Measurements from ENCODE around the gene USP4.
A peak's percentile ranks its signal among the peaks of the same experiment; 100 is the strongest.
"Not testable (repeated sequence)": the region's sequence is repeated elsewhere in the genome, so short reads cannot be mapped to it uniquely, and the experiment has no call there.

USP4 gene

GRCh38 chr3:49255718-49256511 lies 83.9 kb downstream of the USP4 start:
- Histone ChIP-seq H3K9ac (ENCODE audit: low read length) (no peak overlapping the region), H3K36me3 (ENCODE audit: control insufficient read depth, insufficient read depth, low read length) (no peaks in the 10 kb centered on the region), H3K27ac (ENCODE audit: low read depth, low read length) (peak overlapping the region; percentile 28), H3K27me3 (ENCODE audit: control insufficient read depth, insufficient read depth, low read length) (no peaks in the 10 kb centered on the region), H3K4me3 (ENCODE audit: low read length) (no peak overlapping the region), H3K4me1 (ENCODE audit: control insufficient read depth, insufficient read depth, low read length) (peaks cover 11% of the 10 kb centered on the region)

GRCh38 chr3:49255112-49255511 lies 84.7 kb downstream of the USP4 start:
- H3K4me1 ChIP-seq (ENCODE audit: control insufficient read depth, insufficient read depth, low read length): peaks cover 14% of the 10 kb centered on the region
- H3K36me3 ChIP-seq (ENCODE audit: control insufficient read depth, insufficient read depth, low read length): no peaks in the 10 kb centered on the region
- no peak overlapping the region for H3K9ac ChIP-seq (ENCODE audit: low read length)

GRCh38 chr3:49253512-49253911 lies 86.3 kb downstream of the USP4 start:
- Histone ChIP-seq H3K27ac (ENCODE audit: low read depth, low read length) (no peak overlapping the region), H3K27me3 (ENCODE audit: control insufficient read depth, insufficient read depth, low read length) (no peaks in the 10 kb centered on the region), H3K4me1 (ENCODE audit: control insufficient read depth, insufficient read depth, low read length) (peaks cover 14% of the 10 kb centered on the region), H3K36me3 (ENCODE audit: control insufficient read depth, insufficient read depth, low read length) (no peaks in the 10 kb centered on the region), H3K4me3 (ENCODE audit: low read length) (no peak overlapping the region), H3K9ac (ENCODE audit: low read length) (no peak overlapping the region)

More at GRCh38 chr3:49255112-49255511, 84.7 kb downstream of the USP4 start:
- no peak overlapping the region for H3K4me3 ChIP-seq (ENCODE audit: low read length)
- no peaks in the 10 kb centered on the region for H3K27me3 ChIP-seq (ENCODE audit: control insufficient read depth, insufficient read depth, low read length)
- H3K27ac ChIP-seq (ENCODE audit: low read depth, low read length): peak overlapping the region; percentile 38

- Histone ChIP-seq H3K27me3 (ENCODE audit: control insufficient read depth, insufficient read depth, low read length) (no peaks in the 10 kb centered on the region), H3K9ac (ENCODE audit: low read length) (no peak overlapping the region), H3K4me1 (ENCODE audit: control insufficient read depth, insufficient read depth, low read length) (peaks cover 3% of the 10 kb centered on the region), H3K27ac (ENCODE audit: low read depth, low read length) (peak overlapping the region; percentile 21), H3K36me3 (ENCODE audit: control insufficient read depth, insufficient read depth, low read length) (no peaks in the 10 kb centered on the region), H3K4me3 (ENCODE audit: low read length) (no peak overlapping the region)
Measured at GRCh38 chr3:49248840-49249227, 91.0 kb downstream of the USP4 start.

GRCh38 chr3:49244581-49245205 lies 95.2 kb downstream of the USP4 start:
- Histone ChIP-seq H3K36me3 (ENCODE audit: control insufficient read depth, insufficient read depth, low read length) (no peaks in the 10 kb centered on the region), H3K27ac (ENCODE audit: low read depth, low read length) (no peak overlapping the region), H3K4me3 (ENCODE audit: low read length) (no peak overlapping the region), H3K4me1 (ENCODE audit: control insufficient read depth, insufficient read depth, low read length) (no peaks in the 10 kb centered on the region), H3K9ac (ENCODE audit: low read length) (no peak overlapping the region), H3K27me3 (ENCODE audit: control insufficient read depth, insufficient read depth, low read length) (no peaks in the 10 kb centered on the region)

GRCh38 chr3:49240091-49240490 lies 99.8 kb downstream of the USP4 start:
- not testable (repeated sequence) for H3K27me3 ChIP-seq (ENCODE audit: control insufficient read depth, insufficient read depth, low read length); H3K4me1 ChIP-seq (ENCODE audit: control insufficient read depth, insufficient read depth, low read length); H3K27ac ChIP-seq (ENCODE audit: low read depth, low read length)

GRCh38 chr3:49238274-49239127 lies 101.4 kb downstream of the USP4 start:
- H3K27ac ChIP-seq (ENCODE audit: low read depth, low read length): peak overlapping the region; percentile 85
- peaks cover 2% of the 10 kb centered on the region for H3K4me1 ChIP-seq (ENCODE audit: control insufficient read depth, insufficient read depth, low read length)
- no peaks in the 10 kb centered on the region for H3K36me3 ChIP-seq (ENCODE audit: control insufficient read depth, insufficient read depth, low read length)
- H3K9ac ChIP-seq (ENCODE audit: low read length): no peak overlapping the region
- H3K4me3 ChIP-seq (ENCODE audit: low read length): no peak overlapping the region
- H3K27me3 ChIP-seq (ENCODE audit: control insufficient read depth, insufficient read depth, low read length): no peaks in the 10 kb centered on the region

More at GRCh38 chr3:49240091-49240490, 99.8 kb downstream of the USP4 start:
- not testable (repeated sequence) for H3K9ac ChIP-seq (ENCODE audit: low read length); H3K4me3 ChIP-seq (ENCODE audit: low read length); H3K36me3 ChIP-seq (ENCODE audit: control insufficient read depth, insufficient read depth, low read length)

GRCh38 chr3:49237344-49237743 lies 102.5 kb downstream of the USP4 start:
- no peak overlapping the region for H3K9ac ChIP-seq (ENCODE audit: low read length)
- no peak overlapping the region for H3K4me3 ChIP-seq (ENCODE audit: low read length)
- peaks cover 2% of the 10 kb centered on the region for H3K4me1 ChIP-seq (ENCODE audit: control insufficient read depth, insufficient read depth, low read length)
- peak overlapping the region; percentile 85 for H3K27ac ChIP-seq (ENCODE audit: low read depth, low read length)
- no peaks in the 10 kb centered on the region for H3K36me3 ChIP-seq (ENCODE audit: control insufficient read depth, insufficient read depth, low read length)
- H3K27me3 ChIP-seq (ENCODE audit: control insufficient read depth, insufficient read depth, low read length): no peaks in the 10 kb centered on the region

- H3K4me3 ChIP-seq (ENCODE audit: low read length): no peak overlapping the region
- H3K4me1 ChIP-seq (ENCODE audit: control insufficient read depth, insufficient read depth, low read length): peaks cover 2% of the 10 kb centered on the region
- no peaks in the 10 kb centered on the region for H3K36me3 ChIP-seq (ENCODE audit: control insufficient read depth, insufficient read depth, low read length)
- H3K9ac ChIP-seq (ENCODE audit: low read length): no peak overlapping the region
- no peaks in the 10 kb centered on the region for H3K27me3 ChIP-seq (ENCODE audit: control insufficient read depth, insufficient read depth, low read length)
- H3K27ac ChIP-seq (ENCODE audit: low read depth, low read length): no peak overlapping the region
Measured at GRCh38 chr3:49236226-49236625, 103.6 kb downstream of the USP4 start.

- H3K36me3 ChIP-seq (ENCODE audit: control insufficient read depth, insufficient read depth, low read length); H3K27me3 ChIP-seq (ENCODE audit: control insufficient read depth, insufficient read depth, low read length); H3K9ac ChIP-seq (ENCODE audit: low read length); H3K4me1 ChIP-seq (ENCODE audit: control insufficient read depth, insufficient read depth, low read length); H3K4me3 ChIP-seq (ENCODE audit: low read length); H3K27ac ChIP-seq (ENCODE audit: low read depth, low read length): not testable (repeated sequence)
Measured at GRCh38 chr3:49228817-49229216, 111.0 kb downstream of the USP4 start.

Measured in rectal smooth muscle tissue (tissue), 1 donor.